Left ventricle myocardium inferior (tissue), 1 donor: ENCODE data around the gene KLHDC3. TPM values are rescaled to one million over a fixed set of nuclear protein-coding genes. Genes with fewer than 3 reads are reported as not detected.

ENCODE experiments used
- DNase-seq: peaks from one replicate; pipeline ENCODE4 v3.0.0-alpha.2; 2020
- H3K27ac ChIP-seq: fragments of 200-600 bp; replicated peaks from 2 replicates; pipeline ENCODE4 v1.8.0; 2021
- H3K27me3 ChIP-seq: fragments of 200-600 bp; 2 replicates; pipeline ENCODE4 v1.8.0; 2021; ENCODE audit warnings: low read depth
- H3K36me3 ChIP-seq: fragments of 200-600 bp; 2 replicates; pipeline ENCODE4 v1.8.0; 2021
- H3K4me1 ChIP-seq: fragments of 200-600 bp; 2 replicates; pipeline ENCODE4 v1.8.0; 2021
- H3K4me3 ChIP-seq: fragments of 200-600 bp; 2 replicates; pipeline ENCODE4 v1.8.0; 2021; ENCODE audit warnings: mild to moderate bottlenecking, moderate library complexity
- H3K9me3 ChIP-seq: fragments of 200-600 bp; replicated peaks from 2 replicates; pipeline ENCODE4 v1.8.0; 2021
- CTCF ChIP-seq: fragments of 200-600 bp; IDR thresholded peaks from 2 replicates; pipeline ENCODE4 v1.8.0; 2021; ENCODE audit warnings: antibody characterized with exemption, mild to moderate bottlenecking, borderline replicate concordance
- intact Hi-C: fragments of 100-400 bp; cut with micrococcal nuclease; formaldehyde crosslinking; loops from one replicate; pipeline ENCODE4 v1.11.0; 2022
- total RNA-seq: library from RNA; stranded (reverse); fragmentation: NEBNext Ultra II Directional; extraction: Animal tissue kit (Norgen Biotek cat#: 25700); gene quantifications from one replicate; pipeline ENCODE4 v1.2.1, GENCODE V29; 2021
- donor health status: DM: no; HTN: yes; CAD: no; lungs with severe emphysema.

KLHDC3 gene
- total RNA-seq, 1 donor from 2014 or later = 108 TPM

- no peaks in the 10 kb centered on the region for H3K27me3 ChIP-seq
- peak within 1 kb of the TSS; percentile 91 for H3K4me3 ChIP-seq
- H3K4me1 ChIP-seq = peaks cover 66% of the 10 kb centered on the region
- no peaks in the 10 kb centered on the region for H3K9me3 ChIP-seq
- intact Hi-C loops = no loop called here
- H3K36me3 ChIP-seq = peaks cover 4% of the 10 kb centered on the region
- TF ChIP-seq CTCF = peak; percentile 31
- peak; percentile 98 for DNase-seq
- H3K27ac ChIP-seq = peak within 1 kb of the TSS; percentile 88
These were observed 29.8 kb upstream of the KLHDC3 start, which contains the start of gene PPP2R5D for GRCh38 chr6:42984001-42984923. PPP2R5D (plus strand) TSS chr6:42984570; CDS start chr6:42984678, 108 bp downstream.

GRCh38 chr6:42984924-42985475 lies 29.0 kb upstream of the KLHDC3 start:
- TF ChIP-seq CTCF = no peak
- intact Hi-C loops = no loop called here
- Histone ChIP-seq H3K9me3 (no peaks in the 10 kb centered on the region), H3K27ac (peak overlapping the region; percentile 88), H3K36me3 (peaks cover 11% of the 10 kb centered on the region), H3K4me3 (peak overlapping the region; percentile 91), H3K27me3 (no peaks in the 10 kb centered on the region), H3K4me1 (peaks cover 59% of the 10 kb centered on the region)
- DNase-seq = no peak

GRCh38 chr6:42987533-42988451 lies 26.3 kb upstream of the KLHDC3 start:
- no peaks in the 10 kb centered on the region for H3K27me3 ChIP-seq
- peaks cover 29% of the 10 kb centered on the region for H3K36me3 ChIP-seq
- H3K27ac ChIP-seq = no peak overlapping the region
- intact Hi-C loops = no loop called here
- no peaks in the 10 kb centered on the region for H3K9me3 ChIP-seq
- no peak for TF ChIP-seq CTCF
- no peak overlapping the region for H3K4me3 ChIP-seq
- H3K4me1 ChIP-seq = peaks cover 58% of the 10 kb centered on the region
- DNase-seq = no peak

- no peak for DNase-seq
- Histone ChIP-seq H3K9me3 (no peaks in the 10 kb centered on the region), H3K4me3 (no peak overlapping the region), H3K4me1 (peaks cover 54% of the 10 kb centered on the region), H3K36me3 (peaks cover 29% of the 10 kb centered on the region), H3K27me3 (no peaks in the 10 kb centered on the region), H3K27ac (no peak overlapping the region)
- intact Hi-C loops = no loop called here
- TF ChIP-seq CTCF = no peak
These were observed 25.5 kb upstream of the KLHDC3 start for GRCh38 chr6:42988486-42989020.

GRCh38 chr6:42989923-42990322 lies 24.1 kb upstream of the KLHDC3 start:
- Histone ChIP-seq H3K9me3 (no peaks in the 10 kb centered on the region), H3K27ac (no peak overlapping the region), H3K4me1 (peaks cover 44% of the 10 kb centered on the region), H3K36me3 (peaks cover 29% of the 10 kb centered on the region), H3K27me3 (no peaks in the 10 kb centered on the region), H3K4me3 (no peak overlapping the region)
- no peak for TF ChIP-seq CTCF
- no peak for DNase-seq
- intact Hi-C loops = no loop called here
